Tibial nerve (tissue), 4 donors: Measurements from ENCODE around the gene SDCBP2. TPM values are rescaled to one million over a fixed set of nuclear protein-coding genes. Genes with fewer than 3 reads are reported as not detected.

ENCODE experiments used
- DNase-seq, 2 donors: peaks; one replicate each; pipeline ENCODE4 v3.0.0-alpha.2; 2019; ENCODE audit warnings: low spot score in 2 of 2
- H3K27ac ChIP-seq, 4 donors: fragments of 200-600 bp; sonication (generic) in 3 of 4; one replicate each; pipeline ENCODE4 v1.5.1; 2017 to 2019; ENCODE audit warnings: mild to moderate bottlenecking in 1 of 4
- H3K27me3 ChIP-seq, 2 donors: fragments of 200-600 bp; sonication (generic) in 1 of 2; one replicate each; pipeline versions ENCODE4 v1.5.1 to v1.6.0; 2017 to 2019
- H3K36me3 ChIP-seq, 3 donors: fragments of 200-600 bp; sonication (generic); one replicate each; pipeline ENCODE4 v1.5.1; 2018 to 2019
- H3K4me1 ChIP-seq, 4 donors: fragments of 200-600 bp; sonication (generic) in 3 of 4; one replicate each; pipeline ENCODE4 v1.5.1; 2017 to 2019
- H3K4me3 ChIP-seq, 4 donors: fragments of 200-600 bp; sonication (generic) in 3 of 4; one replicate each; pipeline ENCODE4 v1.5.1; 2017 to 2019; ENCODE audit warnings: mild to moderate bottlenecking in 1 of 4, moderate library complexity in 1 of 4
- H3K9me3 ChIP-seq, 4 donors: fragments of 200-600 bp; sonication (generic) in 3 of 4; one replicate each; pipeline ENCODE4 v1.5.1; 2017 to 2019
- CTCF ChIP-seq, 5 experiments: fragments of 200-600 bp in 3 of 5; fragments of 450-650 bp in 2 of 5; sonication (generic) in 3 of 5; IDR thresholded peaks; one replicate each; pipeline ENCODE4 v1.5.1; 2016 to 2019; ENCODE audit warnings: antibody characterized with exemption in 5 of 5, mild to moderate bottlenecking in 3 of 5, moderate library complexity in 2 of 5
- EP300 ChIP-seq, 2 donors: sonication (generic); formaldehyde crosslinking; IDR thresholded peaks; one replicate each; pipeline ENCODE4 v1.6.1; 2017; ENCODE audit warnings: antibody characterized with exemption in 2 of 2, mild to moderate bottlenecking in 1 of 2
- POLR2A ChIP-seq, 2 donors: fragments of 450-650 bp; IDR thresholded peaks; one replicate each; pipeline ENCODE4 v1.6.1; 2017; ENCODE audit warnings: antibody characterized with exemption in 2 of 2, mild to moderate bottlenecking in 2 of 2, moderate library complexity in 2 of 2
- WGBS, 2 donors: methylation state at CpG; one replicate each; pipeline ENCODE4 v1.1.5; 2018; 5-methylcytosine and 5-hydroxymethylcytosine counted together
- total RNA-seq, 4 donors: library from RNA; depleted of rRNA; stranded (reverse); fragments of >200 nt; gene quantifications; one replicate each; pipeline ENCODE4 v1.1.0, GENCODE V29; 2016

The SDCBP2 gene, protein sequence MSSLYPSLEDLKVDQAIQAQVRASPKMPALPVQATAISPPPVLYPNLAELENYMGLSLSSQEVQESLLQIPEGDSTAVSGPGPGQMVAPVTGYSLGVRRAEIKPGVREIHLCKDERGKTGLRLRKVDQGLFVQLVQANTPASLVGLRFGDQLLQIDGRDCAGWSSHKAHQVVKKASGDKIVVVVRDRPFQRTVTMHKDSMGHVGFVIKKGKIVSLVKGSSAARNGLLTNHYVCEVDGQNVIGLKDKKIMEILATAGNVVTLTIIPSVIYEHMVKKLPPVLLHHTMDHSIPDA
- total RNA-seq = 1 to 10 TPM; 1.9 to 4.2 (median 2.9) TPM

GRCh38 chr20:1328680-1329330 is at the start of gene SDCBP2:
TSS of gene SDCBP2 (minus strand) at chr20:1329139. CDS start at chr20:1320416, 8,723 bp downstream.
- Histone ChIP-seq H3K9me3 (no peaks in the 10 kb centered on the region), H3K4me1 (peaks cover 0 to 55% (median 39%) of the 10 kb centered on the region in 4 donors), H3K27ac (peak within 1 kb of the TSS; percentile 25 to 99 (median 96)), H3K36me3 (peaks cover 0 to 30% (median 0%) of the 10 kb centered on the region in 3 donors), H3K4me3 (peak within 1 kb of the TSS in 1 of 4 donors; percentile 14), H3K27me3 (no peaks in the 10 kb centered on the region)
- DNase-seq = no peak
- WGBS, 2 donors = 81 to 83% methylated on average over 7 to 8 of the region's 8 CpGs
- TF ChIP-seq CTCF (IDR thresholded peaks at IDR 0.05) (no peak), EP300 (IDR thresholded peaks at IDR 0.05) (no peak), POLR2A (IDR thresholded peaks at IDR 0.05) (no peak)

DNA sequence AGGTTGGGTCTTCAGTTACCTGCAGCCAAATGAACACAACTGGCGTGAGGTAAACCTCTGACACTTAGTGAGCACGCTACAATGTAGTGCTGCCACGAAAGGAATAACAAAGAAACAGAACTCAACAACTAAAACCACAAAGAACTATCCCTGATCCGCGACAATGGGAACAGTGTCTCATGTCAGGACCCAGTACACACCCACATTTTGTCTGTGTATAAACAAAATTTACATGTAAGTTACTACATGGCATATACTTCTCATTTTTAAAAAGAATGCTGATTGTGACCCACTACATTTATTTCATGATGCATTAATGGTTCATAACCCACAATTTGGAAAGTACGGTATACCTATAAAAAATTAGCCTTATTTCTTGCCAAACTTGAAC is 49.8 kb upstream of the SDCBP2 start:
- H3K27ac ChIP-seq = no peak overlapping the region
- peaks cover 0 to 8% (median 0%) of the 10 kb centered on the region in 3 donors for H3K36me3 ChIP-seq
- H3K4me3 ChIP-seq = no peak overlapping the region
- H3K27me3 ChIP-seq = no peaks in the 10 kb centered on the region
- 68 to 70% methylated on average over 6 of the region's 6 CpGs for whole genome bisulfite sequencing, 2 donors
- no peak for DNase-seq
- peaks cover 0 to 90% (median 48%) of the 10 kb centered on the region in 4 donors for H3K4me1 ChIP-seq
- no peaks in the 10 kb centered on the region for H3K9me3 ChIP-seq
- TF ChIP-seq EP300 (IDR thresholded peaks at IDR 0.05) (no peak), CTCF (IDR thresholded peaks at IDR 0.05) (no peak), POLR2A (IDR thresholded peaks at IDR 0.05) (no peak)

DNA sequence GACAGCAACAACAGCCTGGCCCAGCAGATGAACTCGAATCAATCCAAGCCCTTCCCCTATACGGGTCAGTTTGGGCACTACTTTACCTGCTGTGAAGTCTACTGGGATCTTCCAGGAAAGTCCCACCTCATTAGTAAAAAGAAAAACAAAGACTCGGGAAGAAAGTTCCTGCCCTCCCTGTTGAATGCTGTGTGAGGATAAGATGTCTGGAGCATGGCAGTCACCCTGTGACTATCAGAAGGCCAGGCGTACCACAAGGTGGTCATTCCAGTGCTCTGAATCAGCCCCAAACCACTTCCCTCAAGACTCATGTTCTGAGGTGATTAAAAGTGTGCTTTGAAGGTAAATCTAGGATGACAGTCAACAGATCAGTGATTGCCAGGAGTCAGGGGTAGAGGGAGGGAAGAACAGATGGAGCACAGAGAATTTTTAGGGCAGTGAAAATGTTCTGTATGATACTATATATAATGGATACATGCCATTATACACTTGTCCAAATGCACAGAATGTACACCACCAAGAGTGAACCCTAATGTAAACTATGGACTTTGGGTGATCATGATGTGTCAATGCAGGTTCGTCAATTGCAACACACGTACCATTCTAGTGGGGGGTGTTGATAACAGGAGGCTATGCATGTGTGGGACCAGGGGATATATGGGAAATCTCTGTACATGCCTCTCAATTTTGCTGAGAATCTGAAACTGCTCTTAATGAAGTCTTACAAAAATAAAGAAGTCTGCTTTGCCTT is 49.2 kb upstream of the SDCBP2 start:
- H3K27me3 ChIP-seq = no peaks in the 10 kb centered on the region
- no peak for DNase-seq
- H3K4me1 ChIP-seq = peaks cover 3 to 94% (median 51%) of the 10 kb centered on the region in 4 donors
- 60 to 75% methylated on average over 6 of the region's 6 CpGs for WGBS, 2 donors
- no peak for TF ChIP-seq POLR2A (IDR thresholded peaks at IDR 0.05)
- TF ChIP-seq CTCF (IDR thresholded peaks at IDR 0.05) = no peak
- TF ChIP-seq EP300 (IDR thresholded peaks at IDR 0.05) = no peak
- no peak overlapping the region for H3K4me3 ChIP-seq
- H3K9me3 ChIP-seq = no peaks in the 10 kb centered on the region
- peaks cover 0 to 8% (median 0%) of the 10 kb centered on the region in 3 donors for H3K36me3 ChIP-seq
- peak overlapping the region in 1 of 4 donors; percentile 21 for H3K27ac ChIP-seq

GRCh38 chr20:1377341-1377871 is 48.5 kb upstream of the SDCBP2 start:
- H3K4me1 ChIP-seq = peaks cover 3 to 94% (median 48%) of the 10 kb centered on the region in 4 donors
- TF ChIP-seq POLR2A (IDR thresholded peaks at IDR 0.05) (no peak), EP300 (IDR thresholded peaks at IDR 0.05) (no peak), CTCF (IDR thresholded peaks at IDR 0.05) (no peak)
- 78 to 79% methylated on average over 5 of the region's 5 CpGs for WGBS, 2 donors
- H3K9me3 ChIP-seq = no peaks in the 10 kb centered on the region
- DNase-seq = no peak
- H3K36me3 ChIP-seq = peaks cover 0 to 8% (median 0%) of the 10 kb centered on the region in 3 donors
- H3K27me3 ChIP-seq = no peaks in the 10 kb centered on the region
- no peak overlapping the region for H3K4me3 ChIP-seq
- H3K27ac ChIP-seq = peak overlapping the region in 2 of 4 donors; percentile 2 to 21
